ENCODE measurements around the gene FGG. TPM values are rescaled to one million over a fixed set of nuclear protein-coding genes. Genes with fewer than 3 reads are reported as not detected.

FGG gene
- total and polyA plus RNA-seq, 2 of the 13 experiments (the other 11 are each of a cell fraction or from before 2014, with no cell fraction given): 1,037 to 2,423 TPM

GRCh38 chr4:154560419-154560801, 52.0 kb downstream of the FGG start (continued):
- TF ChIP-seq ZNF326 (CRISPR knock-in tag; IDR thresholded peaks at IDR 0.05; ENCODE audit: borderline replicate concordance): no peak
- TF ChIP-seq, protein P1, sequence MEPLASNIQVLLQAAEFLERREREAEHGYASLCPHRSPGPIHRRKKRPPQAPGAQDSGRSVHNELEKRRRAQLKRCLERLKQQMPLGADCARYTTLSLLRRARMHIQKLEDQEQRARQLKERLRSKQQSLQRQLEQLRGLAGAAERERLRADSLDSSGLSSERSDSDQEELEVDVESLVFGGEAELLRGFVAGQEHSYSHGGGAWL (CRISPR knock-in tag; IDR thresholded peaks at IDR 0.05): no peak
- TF ChIP-seq KAT8 (CRISPR knock-in tag; IDR thresholded peaks at IDR 0.05): no peak
- no peak for TF ChIP-seq MTA1 (CRISPR knock-in tag; IDR thresholded peaks at IDR 0.05; ENCODE audit: borderline replicate concordance)
- TF ChIP-seq ZFP36L2 (CRISPR knock-in tag; IDR thresholded peaks at IDR 0.05): no peak
- no peak for TF ChIP-seq NR2F1 (CRISPR knock-in tag; IDR thresholded peaks at IDR 0.05)
- no peak for TF ChIP-seq ZNF33A (CRISPR knock-in tag; IDR thresholded peaks at IDR 0.05; ENCODE audit: borderline replicate concordance)
- peak; percentile 62; the same call in 1 of the 2 replicates for TF ChIP-seq GFI1 (CRISPR knock-in tag; IDR thresholded peaks at IDR 0.05; ENCODE audit: borderline replicate concordance)
- TF ChIP-seq ZNF232 (CRISPR knock-in tag; IDR thresholded peaks at IDR 0.05; ENCODE audit: borderline replicate concordance): no peak
- no peak for TF ChIP-seq ZNF160 (CRISPR knock-in tag; IDR thresholded peaks at IDR 0.05)
- TF ChIP-seq ZMAT3 (CRISPR knock-in tag; conservative IDR thresholded peaks at IDR 0.05): no peak
- peak; percentile 5; the same call in 1 of the 2 replicates for TF ChIP-seq TBX2 (CRISPR knock-in tag; IDR thresholded peaks at IDR 0.05; ENCODE audit: borderline replicate concordance)
- TF ChIP-seq SNRNP70 (IDR thresholded peaks at IDR 0.05; ENCODE audit: low read depth, low read length): no peak
- no peak for TF ChIP-seq KDM5A (IDR thresholded peaks at IDR 0.05; ENCODE audit: borderline replicate concordance, low read length)
- no peak for TF ChIP-seq THAP8 (CRISPR knock-in tag; IDR thresholded peaks at IDR 0.05; ENCODE audit: borderline replicate concordance)
- TF ChIP-seq FLYWCH1 (CRISPR knock-in tag; IDR thresholded peaks at IDR 0.05): no peak
- TF ChIP-seq ZNF788 (CRISPR knock-in tag; IDR thresholded peaks at IDR 0.05; ENCODE audit: borderline replicate concordance): no peak
- TF ChIP-seq CHCHD3 (CRISPR knock-in tag; IDR thresholded peaks at IDR 0.05): no peak
- TF ChIP-seq POGZ (CRISPR knock-in tag; IDR thresholded peaks at IDR 0.05): no peak
- TF ChIP-seq SOX13 (IDR thresholded peaks at IDR 0.05): no peak
- TF ChIP-seq SOX13 (CRISPR knock-in tag; conservative IDR thresholded peaks at IDR 0.05 in 1 of 2, IDR thresholded peaks at IDR 0.05 in 1 of 2): no peak

Data from HepG2 (cell line).